Right lobe of liver (tissue), 6 donors: ENCODE measurements around the gene RAD18. TPM values are rescaled to one million over a fixed set of nuclear protein-coding genes. Genes with fewer than 3 reads are reported as not detected.

Experiments used
- ATAC-seq, 4 donors: fragments of 200-7000 bp; cut with Tn5 transposase; one replicate each; pipeline ENCODE4 v1.9.1; 2020; ENCODE audit warnings: mild to moderate bottlenecking in 4 of 4, moderate library complexity in 4 of 4
- DNase-seq, 3 donors: peaks; one replicate each; pipeline ENCODE4 v3.0.0-alpha.2; 2020
- H3K27ac ChIP-seq, 3 donors: fragments of 200-600 bp; one replicate each; pipeline ENCODE4 v1.8.0; 2022
- H3K27me3 ChIP-seq, 2 donors: fragments of 200-600 bp; one replicate each; pipeline ENCODE4 v1.8.0; 2022
- H3K36me3 ChIP-seq, 4 donors: fragments of 200-600 bp; sonication (generic) in 1 of 4; one replicate each; pipeline versions ENCODE4 v1.5.1 to v1.8.0; 2017 to 2022; ENCODE audit warnings: control low read depth in 1 of 4
- H3K4me1 ChIP-seq, 4 donors: fragments of 200-600 bp; sonication (generic) in 1 of 4; one replicate each; pipeline versions ENCODE4 v1.5.1 to v1.8.0; 2017 to 2022; ENCODE audit warnings: control low read depth in 1 of 4
- H3K4me3 ChIP-seq, 3 donors: fragments of 200-600 bp; one replicate each; pipeline ENCODE4 v1.8.0; 2022
- H3K9me3 ChIP-seq, 4 donors: fragments of 200-600 bp; sonication (generic) in 1 of 4; one replicate each; pipeline versions ENCODE4 v1.5.1 to v1.8.0; 2017 to 2022; ENCODE audit warnings: control low read depth in 1 of 4
- POLR2A ChIP-seq: fragments of 450-650 bp; IDR thresholded peaks from one replicate; pipeline ENCODE4 v1.6.1; 2017; ENCODE audit warnings: antibody characterized with exemption, mild to moderate bottlenecking
- WGBS: methylation state at CpG from one replicate; pipeline ENCODE4 v1.1.6; 2018; ENCODE audit warnings: low coverage, low lambda C conversion rate; ENCODE audit not compliant: insufficient coverage; ENCODE audit errors: missing lambda C conversion rate; 5-methylcytosine and 5-hydroxymethylcytosine counted together
- intact Hi-C, 2 donors: fragments of 100-400 bp; cut with DNase I; formaldehyde crosslinking; loops; one replicate each; pipeline versions ENCODE4 v1.11.2 to v1.14.1; 2022
- total RNA-seq, 6 experiments: library from RNA; depleted of rRNA in 2 of 6; stranded (reverse); fragments of >200 nt in 2 of 6; fragmentation: NEBNext Ultra II Directional in 3 of 6; extraction: Animal tissue kit (Norgen Biotek cat#: 25700) in 3 of 6; gene quantifications; one replicate each; pipeline versions ENCODE4 v1.1.0 to v1.2.4, GENCODE V29; 2016 to 2023
- TF ChIP-seq, protein P1 (sequence below), 4 donors: fragments of 200-600 bp in 3 of 4; fragments of 450-650 bp in 1 of 4; IDR thresholded peaks; one replicate each; pipeline versions ENCODE4 v1.5.1 to v1.8.0; 2016 to 2022; ENCODE audit warnings: antibody characterized with exemption in 4 of 4, mild to moderate bottlenecking in 2 of 4
- donor health status: DM: no; HTN: yes; CAD: no.
- donor health status: DM: no; HTN: no; CAD: no.
- donor health status: DM: no; HTN: no; CAD: no.
- donor health status: DM: no; HTN: yes; CAD: no.
- donor health status: DM: no; HTN: yes; CAD: no.

Gene RAD18
- total RNA-seq, 6 experiments from 2014 or later: 1.9 to 5.1 (median 4.3) TPM

DNA sequence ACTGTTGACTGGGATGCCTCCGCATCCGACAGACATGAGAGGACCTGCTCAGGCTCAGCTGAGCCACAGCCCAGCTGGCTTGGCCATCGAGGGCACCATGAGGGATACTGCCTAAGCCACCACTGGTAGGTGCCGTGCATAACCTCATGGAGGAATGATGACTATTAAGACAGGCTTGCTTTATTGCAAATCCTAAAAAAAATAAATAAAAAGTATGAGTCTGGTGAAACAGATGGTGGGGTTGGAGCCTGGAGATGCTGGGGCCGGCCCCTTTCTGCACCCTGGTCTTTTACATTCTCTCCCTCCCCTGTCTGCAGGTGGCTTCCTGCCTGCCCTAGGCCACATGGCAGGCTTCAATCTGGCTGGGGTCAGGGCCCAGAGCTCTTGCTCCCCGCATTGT lies 24.0 kb upstream of the RAD18 start:
- no peaks in the 10 kb centered on the region for H3K36me3 ChIP-seq
- H3K27ac ChIP-seq: no peak overlapping the region
- DNase-seq (no peak), ATAC-seq (no peak)
- WGBS: 58% methylated on average over 2 of the region's 6 CpGs
- H3K4me1 ChIP-seq: peaks cover 0 to 8% (median 0%) of the 10 kb centered on the region in 4 donors
- H3K27me3 ChIP-seq: no peaks in the 10 kb centered on the region
- intact Hi-C loops: no loop called here
- H3K4me3 ChIP-seq: no peak overlapping the region
- no peak for TF ChIP-seq POLR2A
- TF ChIP-seq, protein P1, sequence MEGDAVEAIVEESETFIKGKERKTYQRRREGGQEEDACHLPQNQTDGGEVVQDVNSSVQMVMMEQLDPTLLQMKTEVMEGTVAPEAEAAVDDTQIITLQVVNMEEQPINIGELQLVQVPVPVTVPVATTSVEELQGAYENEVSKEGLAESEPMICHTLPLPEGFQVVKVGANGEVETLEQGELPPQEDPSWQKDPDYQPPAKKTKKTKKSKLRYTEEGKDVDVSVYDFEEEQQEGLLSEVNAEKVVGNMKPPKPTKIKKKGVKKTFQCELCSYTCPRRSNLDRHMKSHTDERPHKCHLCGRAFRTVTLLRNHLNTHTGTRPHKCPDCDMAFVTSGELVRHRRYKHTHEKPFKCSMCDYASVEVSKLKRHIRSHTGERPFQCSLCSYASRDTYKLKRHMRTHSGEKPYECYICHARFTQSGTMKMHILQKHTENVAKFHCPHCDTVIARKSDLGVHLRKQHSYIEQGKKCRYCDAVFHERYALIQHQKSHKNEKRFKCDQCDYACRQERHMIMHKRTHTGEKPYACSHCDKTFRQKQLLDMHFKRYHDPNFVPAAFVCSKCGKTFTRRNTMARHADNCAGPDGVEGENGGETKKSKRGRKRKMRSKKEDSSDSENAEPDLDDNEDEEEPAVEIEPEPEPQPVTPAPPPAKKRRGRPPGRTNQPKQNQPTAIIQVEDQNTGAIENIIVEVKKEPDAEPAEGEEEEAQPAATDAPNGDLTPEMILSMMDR (IDR thresholded peaks at IDR 0.05): no peak
- H3K9me3 ChIP-seq: no peaks in the 10 kb centered on the region

DNA sequence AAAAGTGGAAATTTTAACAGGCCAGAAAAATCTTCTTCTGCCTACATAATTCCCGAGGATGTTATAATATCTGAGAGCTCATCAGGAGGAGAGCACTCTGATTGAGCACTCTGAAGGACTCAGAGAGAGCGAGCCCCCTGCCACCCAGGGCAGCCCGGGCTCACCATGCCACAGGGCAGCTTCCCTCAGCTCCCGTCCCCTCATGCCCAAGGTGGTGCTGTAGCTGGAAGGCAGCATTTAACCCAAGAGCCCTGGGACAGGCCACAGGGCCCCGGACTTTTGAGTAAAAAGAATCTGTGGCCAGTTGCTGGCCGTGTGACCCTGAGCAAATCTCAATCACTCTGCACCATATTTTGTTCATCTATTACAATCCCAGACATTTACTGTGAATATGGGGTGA lies 23.5 kb upstream of the RAD18 start:
- intact Hi-C loops: no loop called here
- no peaks in the 10 kb centered on the region for H3K36me3 ChIP-seq
- no peak for TF ChIP-seq POLR2A
- TF ChIP-seq, protein P1 (IDR thresholded peaks at IDR 0.05): no peak
- no peak for ATAC-seq
- no peak overlapping the region for H3K27ac ChIP-seq
- no peak for DNase-seq
- no peaks in the 10 kb centered on the region for H3K9me3 ChIP-seq
- H3K4me3 ChIP-seq: no peak overlapping the region
- 88% methylated on average over 3 of the region's 6 CpGs for WGBS
- no peaks in the 10 kb centered on the region for H3K27me3 ChIP-seq
- H3K4me1 ChIP-seq: peaks cover 0 to 13% (median 0%) of the 10 kb centered on the region in 4 donors

DNA sequence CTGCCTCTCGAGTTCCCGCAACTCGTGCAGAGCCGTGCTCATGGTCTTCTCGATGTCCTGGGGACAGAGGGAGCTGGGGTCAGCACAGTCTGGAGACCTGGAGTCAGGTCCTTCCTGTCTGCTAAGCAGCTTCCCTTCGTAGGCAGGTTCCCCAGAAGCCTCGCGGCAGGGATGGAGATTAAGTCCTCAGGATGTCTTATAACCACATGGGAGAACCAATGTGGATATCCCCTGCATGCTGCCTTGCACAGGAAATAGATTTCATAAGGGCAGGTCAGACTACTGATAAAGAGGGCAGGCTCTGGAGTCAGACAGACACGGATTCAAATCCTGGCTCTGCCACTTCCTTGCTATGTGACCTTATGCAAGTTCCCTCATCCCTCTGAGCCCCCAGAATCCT lies 22.6 kb upstream of the RAD18 start:
- Histone ChIP-seq H3K27ac (no peak overlapping the region), H3K4me1 (peaks cover 0 to 20% (median 0%) of the 10 kb centered on the region in 4 donors), H3K36me3 (no peaks in the 10 kb centered on the region), H3K4me3 (no peak overlapping the region), H3K9me3 (no peaks in the 10 kb centered on the region), H3K27me3 (no peaks in the 10 kb centered on the region)
- TF ChIP-seq, protein P1 (IDR thresholded peaks at IDR 0.05): no peak
- intact Hi-C loops: no loop called here
- DNase-seq: no peak
- WGBS: 58% methylated on average over 2 of the region's 9 CpGs
- ATAC-seq: no peak

DNA sequence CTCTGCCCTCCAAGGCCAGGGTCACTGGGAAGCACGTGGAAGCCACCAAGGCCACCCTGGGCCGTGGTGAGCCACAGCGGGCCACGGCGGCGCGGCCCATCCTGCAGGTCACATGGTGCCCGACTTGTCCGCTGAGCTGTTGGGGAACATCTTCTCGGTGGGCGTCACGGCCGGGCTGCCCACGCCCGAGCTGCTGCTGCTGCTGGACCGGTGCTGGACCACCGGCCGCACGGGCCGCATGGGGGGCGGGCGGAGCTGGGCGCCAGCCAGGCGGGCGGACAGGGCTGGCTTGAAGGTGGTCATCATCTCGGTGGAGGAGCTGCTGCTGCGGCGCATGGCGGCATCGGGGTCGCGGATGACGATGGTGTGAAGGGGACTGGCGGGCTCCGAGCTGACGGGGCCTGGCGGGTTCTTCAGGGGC lies 22.1 kb upstream of the RAD18 start:
- intact Hi-C loops: no loop called here
- WGBS: 93% methylated on average over 3 of the region's 37 CpGs
- ATAC-seq: no peak
- DNase-seq: no peak
- TF ChIP-seq POLR2A: no peak
- TF ChIP-seq, protein P1 (IDR thresholded peaks at IDR 0.05): no peak
- H3K36me3 ChIP-seq: no peaks in the 10 kb centered on the region
- H3K4me1 ChIP-seq: peaks cover 0 to 21% (median 0%) of the 10 kb centered on the region in 4 donors
- H3K27ac ChIP-seq: no peak overlapping the region
- H3K27me3 ChIP-seq: no peaks in the 10 kb centered on the region
- no peaks in the 10 kb centered on the region for H3K9me3 ChIP-seq
- H3K4me3 ChIP-seq: no peak overlapping the region

DNA sequence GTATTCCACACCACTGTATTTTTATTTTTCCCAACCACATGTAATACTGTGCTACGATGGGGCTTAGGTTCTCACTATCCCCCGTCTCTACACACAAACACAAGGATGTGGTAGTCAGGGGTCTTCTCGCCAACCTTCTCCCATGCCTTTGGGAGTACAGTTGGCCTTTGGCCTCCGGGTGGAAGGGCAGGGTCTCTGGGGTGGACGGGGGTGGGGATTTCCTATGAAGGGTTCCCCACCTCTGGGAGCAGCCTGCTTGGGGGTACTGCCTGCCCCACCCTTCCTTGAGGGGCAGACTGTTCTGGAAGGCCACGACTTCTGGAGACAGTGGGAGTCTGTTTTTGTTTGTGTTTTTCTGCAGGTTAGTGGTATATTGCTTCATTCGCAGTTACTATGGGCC lies 21.3 kb upstream of the RAD18 start:
- WGBS: 87% methylated on average over 4 of the region's 7 CpGs
- ATAC-seq (no peak), DNase-seq (no peak)
- H3K9me3 ChIP-seq: no peaks in the 10 kb centered on the region
- TF ChIP-seq, protein P1 (IDR thresholded peaks at IDR 0.05): no peak
- TF ChIP-seq POLR2A: no peak
- no peaks in the 10 kb centered on the region for H3K27me3 ChIP-seq
- H3K4me3 ChIP-seq: no peak overlapping the region
- no peak overlapping the region for H3K27ac ChIP-seq
- peaks cover 0 to 21% (median 0%) of the 10 kb centered on the region in 4 donors for H3K4me1 ChIP-seq
- intact Hi-C loops: no loop called here
- H3K36me3 ChIP-seq: no peaks in the 10 kb centered on the region
